H1 (cell line): ENCODE data around the gene MLF1. TPM values are rescaled to one million over a fixed set of nuclear protein-coding genes. Genes with fewer than 3 reads are reported as not detected.

Experiments
- CTCF ChIA-PET: fragments of 300-600 bp; sonication (Branson Sonifier 250); formaldehyde crosslinking; loops from one replicate; lab custom pipeline; 2021; ENCODE audit not compliant: partially characterized antibody; lab: Charles Lee
- POLR2A ChIA-PET: fragments of 300-600 bp; sonication (Branson Sonifier 250); formaldehyde crosslinking; loops from one replicate; lab custom pipeline; 2021; ENCODE audit warnings: inconsistent platforms; ENCODE audit not compliant: partially characterized antibody; lab: Charles Lee
- DNase-seq, 2 experiments: peaks; one replicate each; pipeline versions ENCODE4 v3.0.0 to v3.0.0-alpha.2; 2010 to 2022; ENCODE audit warnings: low spot score in 2 of 2, low read depth in 1 of 2, mixed read lengths in 1 of 2
- FAIRE-seq: peaks from 2 replicates; lab custom pipeline; 2011; peaks lifted over from hg19 to GRCh38; lab: Jason Lieb, UNC
- H2AFZ ChIP-seq: 2 replicates; pipeline ENCODE4 v1.8.1; 2012; ENCODE audit warnings: low read length, inconsistent platforms
- H2AK5ac ChIP-seq: 2 replicates; pipeline ENCODE4 v1.6.1; 2013; ENCODE audit warnings: low read depth, low read length
- H2BK120ac ChIP-seq: replicated peaks from 2 replicates; pipeline ENCODE3; 2013; ENCODE audit warnings: low read depth, low read length, inconsistent platforms
- H2BK12ac ChIP-seq: 2 replicates; pipeline ENCODE4 v1.6.1; 2013; ENCODE audit warnings: low read depth, low read length
- H2BK15ac ChIP-seq: 2 replicates; pipeline ENCODE4 v1.6.1; 2013; ENCODE audit warnings: low read length
- H2BK20ac ChIP-seq: 2 replicates; pipeline ENCODE4 v1.6.1; 2013; ENCODE audit warnings: low read length
- H2BK5ac ChIP-seq: 2 replicates; pipeline ENCODE4 v1.6.1; 2013; ENCODE audit warnings: low read depth, low read length
- H3K14ac ChIP-seq: 2 replicates; pipeline ENCODE4 v1.6.1; 2013; ENCODE audit warnings: inconsistent platforms; ENCODE audit not compliant: insufficient read length
- H3K18ac ChIP-seq: 2 replicates; pipeline ENCODE4 v1.6.1; 2013; ENCODE audit warnings: low read length; ENCODE audit errors: extremely low read depth
- H3K23ac ChIP-seq: 2 replicates; pipeline ENCODE4 v1.6.1; 2013; ENCODE audit warnings: inconsistent platforms; ENCODE audit not compliant: insufficient read length
- H3K23me2 ChIP-seq: 2 replicates; pipeline ENCODE4 v1.6.1; 2013; ENCODE audit warnings: low read depth, low read length
- H3K27ac ChIP-seq: 2 replicates; pipeline ENCODE4 v1.6.1; 2011; ENCODE audit warnings: low read depth, low read length, inconsistent platforms
- H3K27me3 ChIP-seq, 4 experiments: replicated peaks in 1 of 4; 1 replicate in 1 of 4; 2 replicates in 3 of 4; pipeline versions ENCODE4 v1.6.1 to v1.8.1; 2011 to 2013; ENCODE audit warnings: low read length in 3 of 4, mild to moderate bottlenecking in 3 of 4, inconsistent platforms in 2 of 4, mixed read lengths in 2 of 4, moderate library complexity in 1 of 4; ENCODE audit not compliant: control insufficient read depth in 3 of 4, insufficient read depth in 3 of 4; ENCODE audit errors: extremely low read depth in 1 of 4
- H3K36me3 ChIP-seq, 4 experiments: 2 replicates each; pipeline versions ENCODE4 v1.6.1 to v1.8.1; 2011 to 2013; ENCODE audit warnings: mild to moderate bottlenecking in 4 of 4, low read length in 3 of 4, moderate library complexity in 2 of 4, control low read depth in 1 of 4, inconsistent platforms in 1 of 4; ENCODE audit not compliant: insufficient read depth in 4 of 4, control insufficient read depth in 2 of 4
- H3K4ac ChIP-seq: replicated peaks from 2 replicates; pipeline ENCODE3; 2013; ENCODE audit warnings: low read length, low read depth, mixed read lengths, inconsistent platforms; ENCODE audit not compliant: insufficient read length
- H3K4me1 ChIP-seq, 4 experiments: replicated peaks in 1 of 4; 1 replicate in 1 of 4; 2 replicates in 3 of 4; pipeline versions ENCODE4 v1.6.1 to v1.8.1; 2011 to 2013; ENCODE audit warnings: low read length in 3 of 4, inconsistent platforms in 2 of 4, mixed read lengths in 1 of 4; ENCODE audit not compliant: insufficient read depth in 4 of 4, control insufficient read depth in 3 of 4
- H3K4me2 ChIP-seq, 2 experiments: 2 replicates each; pipeline versions ENCODE4 v1.6.1 to v1.8.1; 2011 to 2013; ENCODE audit warnings: low read depth in 2 of 2, low read length in 2 of 2, control low read depth in 1 of 2, inconsistent platforms in 1 of 2, mild to moderate bottlenecking in 1 of 2; ENCODE audit not compliant: insufficient read depth in 1 of 2
- H3K4me3 ChIP-seq, 4 experiments: fragments of 200-600, 300-600 bp in 1 of 4; sonication (generic), shearing (Covaris generic), sonication (Bioruptor Twin) in 1 of 4; 2 replicates each; pipeline versions ENCODE4 v1.5.1 to v1.8.1; 2011 to 2016; ENCODE audit warnings: low read length in 4 of 4, low read depth in 3 of 4, control low read depth in 2 of 4, inconsistent platforms in 2 of 4, mild to moderate bottlenecking in 2 of 4, mixed read lengths in 1 of 4, moderate library complexity in 1 of 4; ENCODE audit not compliant: insufficient read depth in 2 of 4; ENCODE audit errors: extremely low read depth in 1 of 4
- H3K56ac ChIP-seq: replicated peaks from 2 replicates; pipeline ENCODE3; 2013; ENCODE audit warnings: low read depth, mild to moderate bottlenecking, mixed read lengths, low read length, inconsistent platforms; ENCODE audit not compliant: insufficient read length
- H3K79me1 ChIP-seq: 2 replicates; pipeline ENCODE4 v1.6.1; 2013; ENCODE audit warnings: low read depth, low read length, control low read depth
- H3K79me2 ChIP-seq, 2 experiments: 2 replicates each; pipeline versions ENCODE4 v1.6.1 to v1.8.1; 2012 to 2013; ENCODE audit warnings: low read length in 2 of 2, mild to moderate bottlenecking in 2 of 2, inconsistent platforms in 1 of 2; ENCODE audit not compliant: insufficient read depth in 2 of 2, control insufficient read depth in 1 of 2
- H3K9ac ChIP-seq, 4 experiments: replicated peaks in 1 of 4; 1 replicate in 1 of 4; 2 replicates in 3 of 4; pipeline versions ENCODE4 v1.6.1 to v1.8.1; 2011 to 2013; ENCODE audit warnings: low read depth in 3 of 4, low read length in 3 of 4, control low read depth in 2 of 4, mild to moderate bottlenecking in 2 of 4, moderate library complexity in 2 of 4, inconsistent platforms in 1 of 4; ENCODE audit errors: extremely low read depth in 1 of 4
- H3K9me3 ChIP-seq, 2 experiments: 2 replicates each; pipeline versions ENCODE4 v1.6.1 to v1.8.1; 2012 to 2013; ENCODE audit warnings: mild to moderate bottlenecking in 2 of 2, moderate library complexity in 2 of 2, control low read depth in 1 of 2, inconsistent platforms in 1 of 2, low read depth in 1 of 2, low read length in 1 of 2, mixed read lengths in 1 of 2; ENCODE audit not compliant: insufficient read depth in 2 of 2
- H4K20me1 ChIP-seq, 2 experiments: replicated peaks in 1 of 2; 2 replicates each; pipeline versions ENCODE3 to v1.8.1; 2011 to 2013; ENCODE audit warnings: inconsistent platforms in 2 of 2, low read length in 2 of 2, mild to moderate bottlenecking in 1 of 2; ENCODE audit not compliant: insufficient read depth in 2 of 2, control insufficient read depth in 1 of 2
- H4K5ac ChIP-seq: 2 replicates; pipeline ENCODE4 v1.6.1; 2013; ENCODE audit warnings: low read length, low read depth, mixed read lengths, inconsistent platforms; ENCODE audit not compliant: insufficient read length
- H4K8ac ChIP-seq: 2 replicates; pipeline ENCODE4 v1.8.0; 2013; ENCODE audit warnings: mild to moderate bottlenecking, moderate library complexity, low read length, inconsistent platforms; ENCODE audit not compliant: insufficient read depth; ENCODE audit errors: extremely low read depth
- H4K91ac ChIP-seq: replicated peaks from 2 replicates; pipeline ENCODE3; 2013; ENCODE audit warnings: low read length, mixed read lengths, inconsistent platforms; ENCODE audit not compliant: insufficient read length
- ASH2L ChIP-seq: fragments of 200-600, 300-600 bp; sonication (generic); IDR thresholded peaks from one replicate; pipeline ENCODE4 v1.7.1; 2017; ENCODE audit warnings: low read length
- ATF3 ChIP-seq: IDR thresholded peaks from 2 replicates; pipeline ENCODE4 v1.6.1; 2011; ENCODE audit warnings: low read depth, mild to moderate bottlenecking, low read length; ENCODE audit not compliant: insufficient read depth
- CBX5 ChIP-seq: fragments of 300-800, 300-1000 bp; sonication (generic); IDR thresholded peaks from 2 replicates; pipeline ENCODE4 v1.7.1; 2016; ENCODE audit warnings: antibody characterized with exemption, low read length, low read depth
- CHD1 ChIP-seq: IDR thresholded peaks from 2 replicates; pipeline ENCODE4 v1.6.1; 2012; ENCODE audit warnings: low read depth, low read length, improper control_type of control experiment
- EGR1 ChIP-seq: IDR thresholded peaks from 2 replicates; pipeline ENCODE4 v1.6.1; 2011; ENCODE audit warnings: low read depth, low read length, borderline replicate concordance
- FOSL1 ChIP-seq: IDR thresholded peaks from 2 replicates; pipeline ENCODE4 v1.6.1; 2011; ENCODE audit warnings: mild to moderate bottlenecking, low read depth, low read length, moderate library complexity; ENCODE audit not compliant: insufficient read depth
- GTF2F1 ChIP-seq: IDR thresholded peaks from 2 replicates; pipeline ENCODE4 v1.6.1; 2012; ENCODE audit warnings: low read depth, low read length, improper control_type of control experiment, borderline replicate concordance
- NANOG ChIP-seq: IDR thresholded peaks from 2 replicates; pipeline ENCODE4 v1.6.1; 2011; ENCODE audit warnings: low read length, low read depth, mild to moderate bottlenecking, inconsistent platforms; ENCODE audit not compliant: insufficient read depth, poor library complexity, severe bottlenecking
- NRF1 ChIP-seq: IDR thresholded peaks from 2 replicates; pipeline ENCODE4 v1.6.1; 2011; ENCODE audit warnings: mild to moderate bottlenecking, low read depth, low read length, improper control_type of control experiment
- PHF8 ChIP-seq: fragments of 200-600 bp; sonication (generic); conservative IDR thresholded peaks from 2 replicates; pipeline ENCODE4 v1.7.1; 2012; ENCODE audit warnings: low read depth, mild to moderate bottlenecking, inconsistent platforms, low read length, moderate library complexity
- POLR2A ChIP-seq, 2 experiments: IDR thresholded peaks; 1 replicate in 1 of 2; 2 replicates in 1 of 2; pipeline ENCODE4 v1.6.1; 2011; ENCODE audit warnings: low read depth in 2 of 2, low read length in 2 of 2, mild to moderate bottlenecking in 2 of 2; ENCODE audit errors: control extremely low read depth in 1 of 2
- POLR2AphosphoS5 ChIP-seq: IDR thresholded peaks from 2 replicates; pipeline ENCODE4 v1.6.1; 2011; ENCODE audit warnings: low read depth, low read length
- SIX5 ChIP-seq: IDR thresholded peaks from 2 replicates; pipeline ENCODE4 v1.6.1; 2011; ENCODE audit warnings: mild to moderate bottlenecking, low read depth, low read length
- TAF7 ChIP-seq: optimal IDR thresholded peaks from 2 replicates; pipeline ENCODE3; 2011; ENCODE audit warnings: low read depth, mild to moderate bottlenecking, inconsistent platforms, low read length, moderate library complexity, borderline replicate concordance
- YY1 ChIP-seq: IDR thresholded peaks from 2 replicates; pipeline ENCODE4 v1.6.1; 2011; ENCODE audit warnings: low read depth, mild to moderate bottlenecking, low read length
- WGBS, 2 experiments: shearing (Covaris generic) in 1 of 2; methylation state at CpG; one replicate each; pipeline versions ENCODE4 v1.1.6 to v1.1.7; 2013 to 2015; ENCODE audit warnings: low lambda C conversion rate in 2 of 2, mixed read lengths in 2 of 2, inconsistent platforms in 1 of 2, low coverage in 1 of 2, missing lambda C conversion rate in 1 of 2; ENCODE audit not compliant: insufficient replicate concordance in 2 of 2, insufficient coverage in 1 of 2, insufficient read length in 1 of 2; ENCODE audit errors: extremely low coverage in 1 of 2, missing lambda C conversion rate in 1 of 2; 5-methylcytosine and 5-hydroxymethylcytosine counted together
- polyA plus RNA-seq, 7 experiments: library from polyadenylated mRNA; depleted of rRNA in 3 of 7; stranded (reverse) in 5 of 7; unstranded in 2 of 7; fragments of >200 nt in 5 of 7; fragments of 200-250 nt in 2 of 7; gene quantifications; 1 replicate in 5 of 7; 2 replicates in 1 of 7; 4 replicates in 1 of 7; pipeline versions ENCODE4 v1.2.1 to v1.2.3, GENCODE V29; 2011 to 2013; ENCODE audit warnings: missing spikeins in 2 of 7, mixed read lengths in 2 of 7
- total RNA-seq: library from RNA; stranded (reverse); fragmentation: NEBNext Ultra II Directional; extraction: Animal tissue kit (Norgen Biotek cat#: 25700); gene quantifications from 2 replicates; pipeline ENCODE4 v1.2.1, GENCODE V29; 2021

The MLF1 gene
- total and polyA plus RNA-seq, 2 of the 8 experiments (the other 6 are each of a cell fraction or from before 2014, with no cell fraction given) = 13.4 to 48.9 TPM

GRCh38 chr3:158574646-158575045 lies 3.7 kb downstream of the MLF1 start:
- Histone ChIP-seq H3K4me2 (no peak overlapping the region), H3K9ac (no peak overlapping the region), H3K14ac (no peak overlapping the region), H3K56ac (no peak overlapping the region), H2BK15ac (no peak overlapping the region), H3K27me3 (peaks cover 0 to 12% (median 9%) of the 10 kb centered on the region in 4 experiments; a peak in 5 of 7 replicates), H3K36me3 (no peaks in the 10 kb centered on the region), H3K23ac (no peak overlapping the region), H2BK12ac (no peak overlapping the region), H4K20me1 (peaks cover 0 to 2% of the 10 kb centered on the region in 2 experiments), H2BK20ac (no peak overlapping the region), H2BK120ac (no peak overlapping the region), H3K79me1 (no peaks in the 10 kb centered on the region; the same call in 1 of the 2 replicates), H4K91ac (no peak overlapping the region), H3K4me1 (peaks cover 0 to 15% (median 3%) of the 10 kb centered on the region in 4 experiments; a peak in 2 of 7 replicates), H4K5ac (no peak overlapping the region), H3K4ac (no peak overlapping the region), H3K9me3 (no peaks in the 10 kb centered on the region), H4K8ac (no peak overlapping the region), H3K4me3 (no peak overlapping the region), H3K79me2 (peaks cover 0 to 4% of the 10 kb centered on the region in 2 experiments; a peak in 2 of 4 replicates), H2BK5ac (no peak overlapping the region), H3K27ac (no peak overlapping the region), H3K23me2 (peaks cover 15% of the 10 kb centered on the region), H2AK5ac (no peak overlapping the region), H3K18ac (no peak overlapping the region), H2AFZ (no peak overlapping the region)
- CTCF ChIA-PET = interaction anchor here (0.6 to 1.9 kb wide), 4 partner anchors 12 to 273 kb away, joined by 3 to 6 read pairs (median 4); partner anchors contain the start of gene GFM1
- FAIRE-seq (no peak), DNase-seq (no peak)
- POLR2A ChIA-PET = no interaction called here
- 83% methylated on average over 1 of the region's 1 CpG; no CpG with 5 or more reads in 1 of the 2 experiments for WGBS, 2 experiments
- TF ChIP-seq SIX5 = no peak
- no peak for TF ChIP-seq ASH2L
- no peak for TF ChIP-seq POLR2AphosphoS5
- no peak for TF ChIP-seq NRF1
- no peak for TF ChIP-seq PHF8
- no peak for TF ChIP-seq GTF2F1
- no peak for TF ChIP-seq YY1
- no peak for TF ChIP-seq CHD1
- TF ChIP-seq NANOG = no peak
- no peak for TF ChIP-seq CBX5
- TF ChIP-seq TAF7 = no peak
- TF ChIP-seq FOSL1 = no peak
- no peak for TF ChIP-seq EGR1
- no peak for TF ChIP-seq ATF3
- no peak for TF ChIP-seq POLR2A (IDR thresholded peaks at IDR 0.05; ENCODE audit: control extremely low read depth in 1 of 2, low read depth in 2 of 2, low read length in 2 of 2)
